Endothelial cell (in vitro differentiated cells): ENCODE measurements around the gene THAP8. TPM values are rescaled to one million over a fixed set of nuclear protein-coding genes. Genes with fewer than 3 reads are reported as not detected.

Source experiments
- DNase-seq: peaks from one replicate; pipeline ENCODE4 v3.0.0; 2021; ENCODE audit warnings: low spot score
- H3K27ac Mint-ChIP-seq: one replicate; pipeline ENCODE4 v1.8.0; 2021; ENCODE audit warnings: mixed read lengths, inconsistent platforms; ENCODE audit not compliant: unreplicated experiment
- H3K27me3 Mint-ChIP-seq: one replicate; pipeline ENCODE4 v1.8.0; 2021; ENCODE audit warnings: mild to moderate bottlenecking, moderate library complexity, mixed read lengths, inconsistent platforms; ENCODE audit not compliant: unreplicated experiment
- H3K36me3 Mint-ChIP-seq: one replicate; pipeline ENCODE4 v1.8.0; 2021; ENCODE audit warnings: mild to moderate bottlenecking, low read depth, mixed read lengths, inconsistent platforms; ENCODE audit not compliant: unreplicated experiment
- H3K4me1 Mint-ChIP-seq: one replicate; pipeline ENCODE4 v1.8.0; 2021; ENCODE audit warnings: mild to moderate bottlenecking, mixed read lengths, inconsistent platforms; ENCODE audit not compliant: unreplicated experiment
- H3K4me3 Mint-ChIP-seq: one replicate; pipeline ENCODE4 v1.8.0; 2021; ENCODE audit warnings: mild to moderate bottlenecking, mixed read lengths, inconsistent platforms; ENCODE audit not compliant: unreplicated experiment
- H3K9me3 Mint-ChIP-seq: one replicate; pipeline ENCODE4 v1.8.0; 2021; ENCODE audit warnings: mixed read lengths, inconsistent platforms; ENCODE audit not compliant: unreplicated experiment
- total RNA-seq: library from RNA; stranded (reverse); fragmentation: NEBNext Ultra II Directional; extraction: Animal tissue kit (Norgen Biotek cat#: 25700); gene quantifications from one replicate; pipeline ENCODE4 v1.2.1, GENCODE V29; 2021; ENCODE audit not compliant: unreplicated experiment
- TF ChIP-seq, protein P1 (sequence below): fragments of 200-600 bp; sonication (generic); IDR thresholded peaks from one replicate; pipeline ENCODE4 v1.5.0; 2021; ENCODE audit warnings: antibody characterized with exemption; ENCODE audit not compliant: unreplicated experiment

Gene THAP8
- total RNA-seq, 1 donor from 2014 or later = 6.7 TPM

- H3K9me3 Mint-ChIP-seq = no peaks in the 10 kb centered on the region
- peak overlapping the region; percentile 56 for H3K4me3 Mint-ChIP-seq
- TF ChIP-seq, protein P1, sequence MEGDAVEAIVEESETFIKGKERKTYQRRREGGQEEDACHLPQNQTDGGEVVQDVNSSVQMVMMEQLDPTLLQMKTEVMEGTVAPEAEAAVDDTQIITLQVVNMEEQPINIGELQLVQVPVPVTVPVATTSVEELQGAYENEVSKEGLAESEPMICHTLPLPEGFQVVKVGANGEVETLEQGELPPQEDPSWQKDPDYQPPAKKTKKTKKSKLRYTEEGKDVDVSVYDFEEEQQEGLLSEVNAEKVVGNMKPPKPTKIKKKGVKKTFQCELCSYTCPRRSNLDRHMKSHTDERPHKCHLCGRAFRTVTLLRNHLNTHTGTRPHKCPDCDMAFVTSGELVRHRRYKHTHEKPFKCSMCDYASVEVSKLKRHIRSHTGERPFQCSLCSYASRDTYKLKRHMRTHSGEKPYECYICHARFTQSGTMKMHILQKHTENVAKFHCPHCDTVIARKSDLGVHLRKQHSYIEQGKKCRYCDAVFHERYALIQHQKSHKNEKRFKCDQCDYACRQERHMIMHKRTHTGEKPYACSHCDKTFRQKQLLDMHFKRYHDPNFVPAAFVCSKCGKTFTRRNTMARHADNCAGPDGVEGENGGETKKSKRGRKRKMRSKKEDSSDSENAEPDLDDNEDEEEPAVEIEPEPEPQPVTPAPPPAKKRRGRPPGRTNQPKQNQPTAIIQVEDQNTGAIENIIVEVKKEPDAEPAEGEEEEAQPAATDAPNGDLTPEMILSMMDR = no peak
- H3K27me3 Mint-ChIP-seq = peaks cover 12% of the 10 kb centered on the region
- peak overlapping the region; percentile 94 for H3K27ac Mint-ChIP-seq
- DNase-seq = no peak
- H3K4me1 Mint-ChIP-seq = peaks cover 15% of the 10 kb centered on the region
- H3K36me3 Mint-ChIP-seq = peaks cover 12% of the 10 kb centered on the region
Measured at GRCh38 chr19:36058481-36059179, 4.5 kb upstream of the THAP8 start.

DNA sequence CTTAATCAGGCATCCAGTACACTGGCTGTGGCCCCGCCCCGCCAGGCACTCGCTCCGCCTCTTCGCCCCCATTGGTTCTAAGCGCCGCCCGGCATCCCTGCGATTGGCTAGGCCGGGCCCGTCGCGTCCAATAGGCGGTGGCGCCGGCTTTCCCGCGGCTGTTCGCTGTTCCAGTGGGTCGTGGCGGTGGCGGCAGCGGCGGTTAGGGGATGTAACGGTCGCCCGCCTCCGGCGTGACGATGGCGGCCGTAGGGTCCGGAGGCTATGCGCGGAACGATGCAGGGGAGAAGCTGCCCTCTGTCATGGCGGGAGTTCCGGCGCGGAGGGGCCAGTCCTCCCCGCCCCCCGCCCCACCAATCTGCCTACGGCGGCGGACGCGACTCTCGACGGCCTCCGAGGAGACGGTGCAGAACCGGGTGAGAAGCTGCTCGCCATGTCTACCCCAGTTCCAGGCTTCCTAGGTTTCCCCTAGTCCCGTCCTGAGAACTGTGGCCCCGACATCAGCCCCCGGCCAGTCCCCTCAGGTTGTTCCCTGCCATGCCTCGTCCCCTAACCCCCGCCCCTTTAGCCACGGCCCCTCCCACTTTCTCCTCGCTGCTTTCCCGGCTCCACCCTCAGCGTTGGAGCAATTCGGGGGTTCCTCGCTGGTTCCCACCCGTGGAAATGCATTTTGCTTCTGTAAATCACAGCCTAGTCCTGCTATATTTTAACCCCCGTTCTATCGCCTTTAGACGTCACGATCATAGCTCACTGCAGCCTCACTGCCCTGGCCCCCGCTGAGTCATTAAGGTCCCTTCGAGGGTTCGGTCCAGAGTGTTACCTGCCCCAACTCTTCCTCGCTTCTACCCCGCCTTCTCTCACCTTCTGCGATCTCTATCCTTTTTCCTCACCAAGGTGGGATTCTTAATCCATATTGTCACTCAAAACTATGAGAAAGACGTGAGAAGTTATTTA, 925 bp upstream of the THAP8 start, which contains the start of gene WDR62:
Gene WDR62, plus strand, starts transcription at position 165 of the 954 bp plus-strand sequence. Its CDS starts 75 bp downstream, at position 240.
- peak within 1 kb of the TSS; percentile 98 for H3K4me3 Mint-ChIP-seq
- DNase-seq = peak; percentile 94
- peaks cover 11% of the 10 kb centered on the region for H3K36me3 Mint-ChIP-seq

DNA sequence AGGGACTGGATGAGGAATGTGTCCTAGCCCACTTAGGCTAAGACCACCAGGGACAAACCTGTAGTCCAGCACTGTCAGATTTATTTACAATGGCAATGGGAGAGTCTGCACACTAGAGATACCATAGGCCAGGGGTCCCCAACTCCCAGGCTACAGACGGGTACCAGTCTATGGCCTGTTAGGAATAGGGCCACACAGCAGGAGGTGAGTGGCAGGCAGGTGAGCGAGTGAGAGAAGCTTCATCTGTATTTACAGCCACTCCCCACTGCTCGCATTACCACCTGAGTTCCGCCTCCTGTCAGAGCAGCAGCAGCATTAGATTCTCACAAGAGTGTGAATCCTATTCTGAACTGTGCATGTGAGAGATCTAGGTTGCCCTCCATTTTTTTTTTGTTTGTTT, 2.4 kb downstream of the THAP8 start:
- Mint-ChIP-seq H3K4me1 (peaks cover 19% of the 10 kb centered on the region), H3K9me3 (no peaks in the 10 kb centered on the region), H3K36me3 (peaks cover 7% of the 10 kb centered on the region), H3K4me3 (no peak overlapping the region), H3K27me3 (peaks cover 9% of the 10 kb centered on the region), H3K27ac (peak overlapping the region; percentile 51)
- DNase-seq = no peak
- TF ChIP-seq, protein P1 = no peak

More for the DNA sequence above, 925 bp upstream of the THAP8 start, which contains the start of gene WDR62:
- Mint-ChIP-seq H3K4me1 (peaks cover 20% of the 10 kb centered on the region), H3K27ac (peak within 1 kb of the TSS; percentile 85), H3K27me3 (peaks cover 11% of the 10 kb centered on the region), H3K9me3 (no peaks in the 10 kb centered on the region)
- TF ChIP-seq, protein P1 = no peak

- Mint-ChIP-seq H3K9me3 (no peaks in the 10 kb centered on the region), H3K4me3 (no peak overlapping the region), H3K36me3 (peaks cover 11% of the 10 kb centered on the region), H3K4me1 (peaks cover 19% of the 10 kb centered on the region), H3K27ac (peak overlapping the region; percentile 51), H3K27me3 (peaks cover 9% of the 10 kb centered on the region)
- TF ChIP-seq, protein P1 = no peak
- peak; percentile 27 for DNase-seq
Measured at GRCh38 chr19:36051236-36051635, 2.8 kb downstream of the THAP8 start.
